Smooth muscle cell (in vitro differentiated cells): Measurements from ENCODE around the gene PATJ. TPM values are rescaled to one million over a fixed set of nuclear protein-coding genes. Genes with fewer than 3 reads are reported as not detected.

ENCODE experiments used
- DNase-seq: peaks from one replicate; lab custom pipeline; 2025; ENCODE audit not compliant: unreplicated experiment; lab: John Stamatoyannopoulos, UW
- H2AFZ ChIP-seq: fragments of 200-600 bp; sonication (generic); 2 replicates; pipeline ENCODE4 v1.6.0; 2016; ENCODE audit warnings: antibody characterized with exemption, low read depth, mild to moderate bottlenecking
- H3F3A ChIP-seq: fragments of 200-600 bp; sonication (generic); 2 replicates; pipeline ENCODE4 v1.6.0; 2017; ENCODE audit warnings: antibody characterized with exemption, low read depth
- H3K27ac ChIP-seq: fragments of 200-600 bp; sonication (generic); 2 replicates; pipeline ENCODE4 v1.5.1; 2016; ENCODE audit warnings: low read depth, mild to moderate bottlenecking
- H3K27me3 ChIP-seq: fragments of 200-600 bp; sonication (generic); 2 replicates; pipeline ENCODE4 v1.6.1; 2016; ENCODE audit warnings: low read depth, mild to moderate bottlenecking
- H3K36me3 ChIP-seq: fragments of 200-600 bp; sonication (generic); 2 replicates; pipeline ENCODE4 v1.5.1; 2016; ENCODE audit warnings: low read depth
- H3K4me1 ChIP-seq: fragments of 200-600 bp; sonication (generic); 2 replicates; pipeline ENCODE4 v1.5.1; 2016; ENCODE audit warnings: low read depth
- H3K4me2 ChIP-seq: fragments of 200-600 bp; sonication (generic); 2 replicates; pipeline ENCODE4 v1.6.0; 2016; ENCODE audit warnings: mild to moderate bottlenecking
- H3K4me3 ChIP-seq: fragments of 200-600 bp; sonication (generic); 2 replicates; pipeline ENCODE4 v1.5.1; 2016; ENCODE audit warnings: mild to moderate bottlenecking
- H3K79me2 ChIP-seq: fragments of 200-600 bp; sonication (generic); 2 replicates; pipeline ENCODE4 v1.6.0; 2016; ENCODE audit warnings: low read depth, mild to moderate bottlenecking
- H3K9ac ChIP-seq: fragments of 200-600 bp; sonication (generic); 2 replicates; pipeline ENCODE4 v1.6.0; 2016; ENCODE audit warnings: low read depth
- H3K9me3 ChIP-seq: fragments of 200-600 bp; sonication (generic); replicated peaks from 2 replicates; pipeline ENCODE4 v1.5.1; 2016; ENCODE audit warnings: low read depth
- H4K20me1 ChIP-seq: fragments of 200-600 bp; sonication (generic); 2 replicates; pipeline ENCODE4 v1.6.0; 2016; ENCODE audit warnings: low read depth
- CTCF ChIP-seq: fragments of 200-600 bp; sonication (generic); IDR thresholded peaks from 2 replicates; pipeline ENCODE4 v1.5.1; 2017; ENCODE audit warnings: borderline replicate concordance, mild to moderate bottlenecking, antibody characterized with exemption; ENCODE audit not compliant: insufficient read depth, poor library complexity, severe bottlenecking
- WGBS: methylation state at CpG from one replicate; pipeline ENCODE4 v1.1.7; 2016; ENCODE audit warnings: low lambda C conversion rate; 5-methylcytosine and 5-hydroxymethylcytosine counted together
- polyA plus RNA-seq: library from polyadenylated mRNA; unstranded; fragments of >200 nt; fragmentation: Nextera tagmentation; extraction: Ambion mirVana; gene quantifications from 2 replicates; pipeline ENCODE4 v1.2.1, GENCODE V29; 2016
- total RNA-seq: library from RNA; depleted of rRNA; stranded (reverse); fragments of >200 nt; gene quantifications from 2 replicates; pipeline ENCODE4 v1.2.3, GENCODE V29; 2014

The PATJ gene
- total and polyA plus RNA-seq, 2 experiments from 2014 or later: 3.5 to 12.3 TPM

- Histone ChIP-seq H2AFZ (no peak overlapping the region), H4K20me1 (no peaks in the 10 kb centered on the region), H3F3A (no peaks in the 10 kb centered on the region), H3K4me1 (no peaks in the 10 kb centered on the region), H3K79me2 (no peaks in the 10 kb centered on the region), H3K4me2 (no peak overlapping the region), H3K4me3 (no peak overlapping the region), H3K9ac (no peak overlapping the region), H3K27ac (no peak overlapping the region), H3K27me3 (no peaks in the 10 kb centered on the region), H3K36me3 (no peaks in the 10 kb centered on the region), H3K9me3 (no peaks in the 10 kb centered on the region)
- DNase-seq: no peak
- 79% methylated on average over 5 of the region's 5 CpGs for WGBS
- TF ChIP-seq CTCF: no peak
Observed at GRCh38 chr1:62068978-62069377, 326.7 kb downstream of the PATJ start.

- WGBS: 77% methylated on average over 4 of the region's 4 CpGs
- no peak for DNase-seq
Observed at GRCh38 chr1:62070384-62071011, 328.2 kb downstream of the PATJ start.

GRCh38 chr1:62071695-62072094 is 329.4 kb downstream of the PATJ start:
- H3K4me2 ChIP-seq: no peak overlapping the region
- no peaks in the 10 kb centered on the region for H3K4me1 ChIP-seq
- no peak for TF ChIP-seq CTCF
- DNase-seq: no peak
- H3F3A ChIP-seq: no peaks in the 10 kb centered on the region
- H3K4me3 ChIP-seq: no peak overlapping the region
- H3K9ac ChIP-seq: no peak overlapping the region
- no peak overlapping the region for H3K27ac ChIP-seq
- H2AFZ ChIP-seq: no peak overlapping the region
- no peaks in the 10 kb centered on the region for H3K9me3 ChIP-seq
- H3K27me3 ChIP-seq: no peaks in the 10 kb centered on the region
- WGBS: 81% methylated on average over 7 of the region's 7 CpGs
- H3K79me2 ChIP-seq: no peaks in the 10 kb centered on the region
- H3K36me3 ChIP-seq: no peaks in the 10 kb centered on the region
- no peaks in the 10 kb centered on the region for H4K20me1 ChIP-seq

More at GRCh38 chr1:62070384-62071011, 328.2 kb downstream of the PATJ start:
- H3K4me1 ChIP-seq: no peaks in the 10 kb centered on the region
- no peak overlapping the region for H3K9ac ChIP-seq
- H4K20me1 ChIP-seq: no peaks in the 10 kb centered on the region
- no peak overlapping the region for H3K4me2 ChIP-seq
- no peaks in the 10 kb centered on the region for H3K36me3 ChIP-seq
- H3F3A ChIP-seq: no peaks in the 10 kb centered on the region
- no peak overlapping the region for H2AFZ ChIP-seq
- no peaks in the 10 kb centered on the region for H3K27me3 ChIP-seq
- H3K79me2 ChIP-seq: no peaks in the 10 kb centered on the region
- no peak overlapping the region for H3K4me3 ChIP-seq
- peak; percentile 52 for TF ChIP-seq CTCF
- no peak overlapping the region for H3K27ac ChIP-seq
- H3K9me3 ChIP-seq: no peaks in the 10 kb centered on the region

- Histone ChIP-seq H3K4me3 (no peak overlapping the region), H4K20me1 (no peaks in the 10 kb centered on the region)
Observed at GRCh38 chr1:62076286-62076685, 334.0 kb downstream of the PATJ start.

More at GRCh38 chr1:62076286-62076685, 334.0 kb downstream of the PATJ start:
- no peak for DNase-seq
- no peak for TF ChIP-seq CTCF
- no peaks in the 10 kb centered on the region for H3K9me3 ChIP-seq
- H3K27me3 ChIP-seq: no peaks in the 10 kb centered on the region
- no peak overlapping the region for H2AFZ ChIP-seq
- H3K4me1 ChIP-seq: no peaks in the 10 kb centered on the region
- H3K79me2 ChIP-seq: no peaks in the 10 kb centered on the region
- H3K36me3 ChIP-seq: no peaks in the 10 kb centered on the region
- H3K4me2 ChIP-seq: no peak overlapping the region
- WGBS: 76% methylated on average over 3 of the region's 3 CpGs
- no peak overlapping the region for H3K9ac ChIP-seq
- H3K27ac ChIP-seq: no peak overlapping the region
- no peaks in the 10 kb centered on the region for H3F3A ChIP-seq
